Lower leg skin (tissue), 3 donors: Measurements from ENCODE around the gene USP2.

ENCODE experiments used
- CTCF ChIP-seq, 3 donors: fragments of 450-650 bp; IDR thresholded peaks; one replicate each; pipeline ENCODE4 v1.5.1; 2016; ENCODE audit warnings: antibody characterized with exemption in 3 of 3, mild to moderate bottlenecking in 3 of 3, moderate library complexity in 2 of 3
- POLR2A ChIP-seq, 2 donors: fragments of 450-650 bp; IDR thresholded peaks; one replicate each; pipeline ENCODE4 v1.6.1; 2016 to 2017; ENCODE audit warnings: antibody characterized with exemption in 2 of 2, mild to moderate bottlenecking in 1 of 2, moderate library complexity in 1 of 2

DNA sequence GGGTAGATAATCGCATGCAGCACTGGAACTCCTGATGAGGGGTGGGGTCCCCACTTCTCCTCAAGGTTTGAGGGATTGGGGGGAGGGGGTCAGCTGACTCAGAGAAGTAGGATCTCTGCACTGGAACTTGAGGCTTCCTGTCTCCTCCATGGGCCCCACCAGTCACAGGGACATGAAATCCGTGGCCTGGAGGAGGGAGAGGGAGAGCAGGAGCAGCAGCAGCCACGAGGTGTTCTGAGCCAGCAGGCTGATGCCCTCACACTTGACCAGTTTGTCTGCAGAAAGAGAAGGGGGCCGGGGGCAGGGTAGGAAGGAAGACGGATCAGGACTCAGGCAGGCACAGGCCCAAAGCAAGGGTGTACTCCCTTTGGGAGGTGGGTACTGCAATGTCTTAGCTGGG lies 37.8 kb upstream of the USP2 start:
- TF ChIP-seq CTCF (IDR thresholded peaks at IDR 0.05), result no peak
- TF ChIP-seq POLR2A (IDR thresholded peaks at IDR 0.05), result no peak
